GM18909 (cell line): ENCODE measurements around the gene MAGEC2.

ENCODE experiments used
- ATAC-seq: cut with Tn5 transposase; IDR thresholded peaks from one replicate; pipeline ENCODE4 v1.9.1; 2021; ENCODE audit warnings: mild to moderate bottlenecking; ENCODE audit not compliant: unreplicated experiment, poor library complexity

MAGEC2 gene

GRCh38 chrX:142204522-142205433 lies at the start of gene MAGEC2:
MAGEC2 (minus strand) TSS chrX:142205290; CDS start chrX:142203987, 1,303 bp downstream.
- ATAC-seq = no peak

DNA sequence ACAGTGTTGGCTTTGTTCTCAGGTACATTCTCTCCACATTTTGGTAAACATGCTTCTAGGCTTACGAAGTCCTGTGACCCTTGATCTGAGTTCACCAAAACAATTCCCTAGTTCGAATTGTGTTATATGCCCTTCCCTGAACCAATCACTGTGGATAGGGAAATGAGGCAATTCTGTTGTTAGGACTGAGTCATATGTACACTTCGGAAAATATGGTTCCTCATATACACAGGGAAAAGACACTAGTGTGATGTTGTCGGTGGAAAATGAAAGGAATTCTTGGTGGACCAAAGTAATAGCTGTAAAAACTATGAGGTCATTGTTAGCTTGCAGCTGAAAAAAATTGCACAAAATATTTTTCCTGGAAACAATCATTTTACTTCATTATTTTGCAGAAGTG lies 46.6 kb upstream of the MAGEC2 start:
- ATAC-seq = no peak

- ATAC-seq = no peak
Observed at GRCh38 chrX:142251202-142251601, 46.1 kb upstream of the MAGEC2 start.

DNA sequence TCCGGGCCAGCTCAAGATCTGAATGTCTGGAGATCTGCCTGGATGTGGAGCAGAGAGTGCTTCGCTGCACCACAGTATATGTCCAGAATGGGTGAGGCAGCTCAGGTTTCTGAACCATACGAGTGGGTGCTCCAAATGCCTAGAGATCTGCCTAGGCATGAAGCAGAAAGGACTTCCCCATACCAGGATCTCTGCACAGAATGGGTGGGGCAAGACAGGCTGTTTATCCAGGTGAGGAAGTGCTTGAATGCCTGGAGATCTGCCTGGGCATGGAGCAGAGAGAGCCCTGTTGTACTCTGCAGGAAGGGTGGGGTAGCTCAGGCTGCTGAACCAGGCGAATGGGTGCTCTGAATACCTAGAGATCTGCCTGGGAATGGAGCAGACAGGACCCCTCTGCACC lies 45.4 kb upstream of the MAGEC2 start:
- ATAC-seq = no peak

DNA sequence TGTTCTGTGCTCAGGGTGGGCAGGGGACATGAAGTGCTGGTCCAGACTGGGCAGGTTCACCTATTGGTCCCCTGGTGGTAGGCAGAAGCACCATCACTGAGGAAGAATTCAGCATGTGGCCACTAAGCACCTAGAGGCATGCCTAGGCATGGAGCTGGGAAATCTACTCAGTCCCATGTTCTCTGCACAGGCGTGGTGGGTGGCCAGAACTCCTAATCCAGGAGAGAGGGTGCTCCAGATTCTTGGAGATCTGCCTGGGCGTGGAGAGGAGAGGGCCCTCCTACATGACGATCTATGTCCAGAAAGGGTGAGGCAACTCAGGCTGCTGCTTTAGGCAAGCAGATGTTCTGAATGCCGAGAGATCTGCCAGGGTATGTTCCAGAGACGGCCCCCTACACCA lies 44.6 kb upstream of the MAGEC2 start:
- no peak for ATAC-seq

DNA sequence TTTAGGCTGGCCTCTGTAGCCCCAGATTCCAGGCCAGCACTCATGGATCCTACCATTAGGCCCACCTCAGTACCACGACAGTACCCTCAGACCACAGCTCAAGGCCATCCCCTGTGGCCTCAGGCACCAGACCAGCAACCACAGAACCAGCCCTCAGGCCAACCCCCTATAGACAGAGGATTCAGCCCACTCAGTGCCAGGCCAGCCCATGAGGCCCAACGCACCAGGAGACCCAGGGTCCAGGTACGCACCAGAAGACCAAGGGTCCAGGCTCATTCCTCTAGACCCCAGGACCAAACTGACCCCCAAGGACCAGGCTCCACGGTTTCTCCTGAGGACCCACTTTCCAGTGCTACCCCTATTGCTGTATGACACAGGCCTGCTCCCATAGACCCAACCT lies 39.5 kb upstream of the MAGEC2 start:
- ATAC-seq = no peak

DNA sequence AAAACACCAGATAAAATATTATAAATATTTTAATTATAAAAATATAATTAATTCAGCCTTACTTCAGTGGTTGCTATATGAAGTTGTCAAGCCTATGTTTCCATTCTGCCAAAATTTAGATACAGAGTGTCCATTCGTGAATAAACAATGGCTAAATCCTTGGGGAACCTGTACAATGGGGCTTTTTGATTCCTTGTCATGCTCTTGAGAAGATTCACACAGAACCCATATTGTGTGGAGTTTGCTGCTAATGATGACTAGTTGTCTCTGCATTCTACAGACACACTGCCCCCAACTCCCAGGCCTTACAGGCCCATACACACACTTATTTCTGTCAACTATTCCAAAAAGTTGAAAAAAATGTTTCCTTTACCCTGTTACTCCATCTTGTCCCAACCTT lies 33.4 kb upstream of the MAGEC2 start:
- ATAC-seq = no peak

DNA sequence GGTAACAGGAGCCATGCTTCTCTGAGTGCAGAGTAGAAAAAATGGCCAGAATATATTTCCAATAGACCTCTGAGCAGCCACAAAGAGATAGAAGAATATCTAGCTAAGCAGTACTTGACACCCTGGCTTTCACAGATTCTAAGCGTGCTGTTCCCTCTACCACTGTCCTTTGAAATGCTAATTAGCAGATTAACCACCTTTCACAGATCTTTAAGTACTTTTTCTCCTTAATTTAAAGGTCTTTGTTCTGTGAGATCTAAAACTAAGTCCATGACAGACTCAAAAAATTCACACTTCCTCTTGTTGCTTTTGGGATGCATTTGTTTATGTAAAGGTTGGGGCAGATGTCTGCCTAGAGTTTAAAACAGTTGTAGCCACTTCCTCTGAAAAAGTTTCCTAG lies 28.3 kb upstream of the MAGEC2 start:
- no peak for ATAC-seq

GRCh38 chrX:142214081-142214480 lies 9.0 kb upstream of the MAGEC2 start:
- ATAC-seq = no peak

- no peak for ATAC-seq
Observed at GRCh38 chrX:142201113-142201512, 4.0 kb downstream of the MAGEC2 start.

GRCh38 chrX:142186103-142186502 lies 19.0 kb downstream of the MAGEC2 start:
- ATAC-seq = no peak

- no peak for ATAC-seq
Observed at GRCh38 chrX:142184756-142185602, 20.1 kb downstream of the MAGEC2 start.

DNA sequence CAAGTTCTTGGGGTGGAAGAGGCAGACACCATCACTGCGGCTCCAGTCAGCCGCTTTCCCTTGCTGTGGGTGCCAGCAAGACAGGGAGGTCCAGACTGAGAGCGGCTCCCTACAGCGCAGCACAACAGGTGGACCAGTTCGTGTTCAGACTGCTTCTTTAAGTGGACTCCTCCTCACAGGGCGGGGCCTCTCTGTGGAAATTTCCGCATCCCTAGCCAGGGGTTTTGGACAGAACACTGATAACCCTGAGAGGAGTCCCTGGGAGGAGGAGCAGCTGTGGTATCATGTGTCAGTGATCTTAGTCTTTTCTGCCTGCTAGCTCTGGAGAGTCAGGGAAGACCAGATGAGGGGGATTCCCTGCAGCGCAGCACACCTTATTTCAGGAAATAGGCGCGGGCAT lies 48.5 kb downstream of the MAGEC2 start:
- ATAC-seq = no peak
